Measurements from ENCODE around the gene TFDP2. TPM values are rescaled to one million over a fixed set of nuclear protein-coding genes. Genes with fewer than 3 reads are reported as not detected.

Gene TFDP2
- total and polyA plus RNA-seq, 10 of the 15 experiments (the other 5 are each of a cell fraction or from before 2014, with no cell fraction given): 28.3 to 100 (median 49.7) TPM

GRCh38 chr3:142115867-142116668 is 33.3 kb downstream of the TFDP2 start:
- POLR2A ChIA-PET: no interaction called here
- TF ChIP-seq E4F1 (IDR thresholded peaks at IDR 0.05; ENCODE audit: borderline replicate concordance, partially characterized antibody) (no peak), NRF1 (conservative IDR thresholded peaks at IDR 0.05; ENCODE audit: low read depth, low read length) (no peak)
- CTCF ChIA-PET: no interaction called here
- H3K4me2 ChIP-seq (ENCODE audit: control insufficient read depth, insufficient read depth): no peak overlapping the region
- H3K9ac ChIP-seq (ENCODE audit: control insufficient read depth, insufficient read depth, low read length): no peak overlapping the region
- H2AFZ ChIP-seq (ENCODE audit: control insufficient read depth, low read depth, low read length): no peak overlapping the region
- no peaks in the 10 kb centered on the region for H3K27me3 ChIP-seq (replicated peaks in 1 of 2; ENCODE audit: control insufficient read depth in 2 of 2, insufficient read depth in 2 of 2, low read length in 1 of 2)
- H3K27ac ChIP-seq (ENCODE audit: control insufficient read depth, insufficient read depth): no peak overlapping the region
- no peak for DNase-seq (ENCODE audit: low read depth, low spot score)
- RAD21 ChIA-PET (ENCODE audit: unreplicated experiment): no interaction called here
- no peak overlapping the region for H3K4me3 ChIP-seq
- H3K9me3 ChIP-seq (replicated peaks; ENCODE audit: control insufficient read depth, insufficient read depth, low read length): no peaks in the 10 kb centered on the region
- intact Hi-C loops (cut with micrococcal nuclease; ENCODE audit: unreplicated experiment): no loop called here
- SMC1A ChIA-PET (ENCODE audit: uncharacterized antibody, unreplicated experiment): no interaction called here
- BruUV-seq (replicated peaks): no TSS peak
- no peak for FAIRE-seq
- H3K36me3 ChIP-seq (ENCODE audit: control insufficient read depth in 2 of 2, insufficient read depth in 2 of 2, low read length in 1 of 2): no peaks in the 10 kb centered on the region
- no peaks in the 10 kb centered on the region for H3K4me1 ChIP-seq (ENCODE audit: control insufficient read depth, insufficient read depth, low read length)
- WGBS (ENCODE audit: insufficient coverage, insufficient replicate concordance, low lambda C conversion rate, missing lambda C conversion rate): 51% methylated on average over 4 of the region's 4 CpGs
- ATAC-seq: no peak
- in situ Hi-C loops (cut with MboI): no loop called here
- H4K20me1 ChIP-seq (ENCODE audit: control insufficient read depth, insufficient read depth): no peaks in the 10 kb centered on the region
- H3K79me2 ChIP-seq (ENCODE audit: control insufficient read depth, insufficient read depth, low read length): no peaks in the 10 kb centered on the region

- no peak overlapping the region for H3K27ac ChIP-seq (ENCODE audit: control insufficient read depth, insufficient read depth)
- ChIA-PET CTCF (interaction anchor here (0.6 to 1.3 kb wide), 3 partner anchors 10 to 168 kb away, joined by 3 to 4 read pairs (median 4); no protein-coding TSS in a partner anchor), RAD21 (ENCODE audit: unreplicated experiment) (no interaction called here), POLR2A (no interaction called here), SMC1A (ENCODE audit: uncharacterized antibody, unreplicated experiment) (interaction anchor here (0.8 to 1.0 kb wide), 2 partner anchors 23 to 150 kb away, joined by 3 read pairs; no protein-coding TSS in a partner anchor)
- no peaks in the 10 kb centered on the region for H3K36me3 ChIP-seq (ENCODE audit: control insufficient read depth in 2 of 2, insufficient read depth in 2 of 2, low read length in 1 of 2)
- H3K79me2 ChIP-seq (ENCODE audit: control insufficient read depth, insufficient read depth, low read length): no peaks in the 10 kb centered on the region
- in situ Hi-C loops (cut with MboI) (no loop called here), intact Hi-C loops (cut with micrococcal nuclease; ENCODE audit: unreplicated experiment) (no loop called here)
- WGBS (ENCODE audit: insufficient coverage, insufficient replicate concordance, low lambda C conversion rate, missing lambda C conversion rate): 81% methylated on average over 1 of the region's 1 CpG
- DNase-seq (ENCODE audit: low read depth, low spot score) (no peak), ATAC-seq (no peak), FAIRE-seq (no peak)
- no peak overlapping the region for H3K4me3 ChIP-seq
- no TSS peak for BruUV-seq (replicated peaks)
- no peak overlapping the region for H3K4me2 ChIP-seq (ENCODE audit: control insufficient read depth, insufficient read depth)
- H3K9ac ChIP-seq (ENCODE audit: control insufficient read depth, insufficient read depth, low read length): no peak overlapping the region
- no peaks in the 10 kb centered on the region for H3K27me3 ChIP-seq (replicated peaks in 1 of 2; ENCODE audit: control insufficient read depth in 2 of 2, insufficient read depth in 2 of 2, low read length in 1 of 2)
- H2AFZ ChIP-seq (ENCODE audit: control insufficient read depth, low read depth, low read length): no peak overlapping the region
- no peaks in the 10 kb centered on the region for H3K9me3 ChIP-seq (replicated peaks; ENCODE audit: control insufficient read depth, insufficient read depth, low read length)
- H4K20me1 ChIP-seq (ENCODE audit: control insufficient read depth, insufficient read depth): no peaks in the 10 kb centered on the region
- H3K4me1 ChIP-seq (ENCODE audit: control insufficient read depth, insufficient read depth, low read length): no peaks in the 10 kb centered on the region
- no peak for TF ChIP-seq ATF7 (IDR thresholded peaks at IDR 0.05; ENCODE audit: low read depth)
- no peak for TF ChIP-seq HSF1 (IDR thresholded peaks at IDR 0.05; ENCODE audit: low read depth, low read length)
- TF ChIP-seq KAT2A (conservative IDR thresholded peaks at IDR 0.05; ENCODE audit: control insufficient read depth, low read depth, low read length): no peak
- TF ChIP-seq PKNOX1 (IDR thresholded peaks at IDR 0.05): no peak
- no peak for TF ChIP-seq BCL11A (IDR thresholded peaks at IDR 0.05; ENCODE audit: low read depth, low read length)
- TF ChIP-seq MYB (IDR thresholded peaks at IDR 0.05; ENCODE audit: borderline replicate concordance, low read depth, low read length): no peak
- TF ChIP-seq TARDBP (IDR thresholded peaks at IDR 0.05; ENCODE audit: borderline replicate concordance): no peak
- no peak for TF ChIP-seq IKZF1 (conservative IDR thresholded peaks at IDR 0.05)
- no peak for TF ChIP-seq FOXM1 (IDR thresholded peaks at IDR 0.05; ENCODE audit: low read depth, low read length)
- no peak for TF ChIP-seq STAT3 (IDR thresholded peaks at IDR 0.05; ENCODE audit: low read depth, low read length)
- no peak for TF ChIP-seq FOXK2 (IDR thresholded peaks at IDR 0.05)
Observed at GRCh38 chr3:142112601-142113000, 36.7 kb downstream of the TFDP2 start.
